ENCODE results near the gene SMC5. TPM values are rescaled to one million over a fixed set of nuclear protein-coding genes. Genes with fewer than 3 reads are reported as not detected.

Gene SMC5
- total and polyA plus RNA-seq, 2 of the 8 experiments (the other 6 are each of a cell fraction or from before 2014, with no cell fraction given) = 4.5 to 22.6 TPM

GRCh38 chr9:70293214-70293613, 34.4 kb downstream of the SMC5 start (continued):
- TF ChIP-seq CHD7 (IDR thresholded peaks at IDR 0.05; ENCODE audit: insufficient replicate concordance, low read length) (no peak), ZNF274 (IDR thresholded peaks at IDR 0.05; ENCODE audit: borderline replicate concordance, extremely low read depth, low read length) (no peak), E2F6 (IDR thresholded peaks at IDR 0.05) (no peak), JUN (IDR thresholded peaks at IDR 0.05; ENCODE audit: low read depth, low read length) (no peak), ATF3 (IDR thresholded peaks at IDR 0.05; ENCODE audit: insufficient read depth, low read depth, low read length) (no peak), RFX5 (IDR thresholded peaks at IDR 0.05; ENCODE audit: borderline replicate concordance, low read depth, low read length) (no peak), HDAC2 (IDR thresholded peaks at IDR 0.05; ENCODE audit: borderline replicate concordance in 1 of 2, low read depth in 2 of 2, low read length in 2 of 2) (no peak), RAD21 (IDR thresholded peaks at IDR 0.05 in 1 of 2, conservative IDR thresholded peaks at IDR 0.05 in 1 of 2; ENCODE audit: low read depth in 2 of 2, low read length in 2 of 2) (no peak), RNF2 (IDR thresholded peaks at IDR 0.05; ENCODE audit: borderline replicate concordance, low read depth, low read length, missing control alignments, poor library complexity, severe bottlenecking) (no peak)
